ENCODE data around the gene XAGE1A.

DNA sequence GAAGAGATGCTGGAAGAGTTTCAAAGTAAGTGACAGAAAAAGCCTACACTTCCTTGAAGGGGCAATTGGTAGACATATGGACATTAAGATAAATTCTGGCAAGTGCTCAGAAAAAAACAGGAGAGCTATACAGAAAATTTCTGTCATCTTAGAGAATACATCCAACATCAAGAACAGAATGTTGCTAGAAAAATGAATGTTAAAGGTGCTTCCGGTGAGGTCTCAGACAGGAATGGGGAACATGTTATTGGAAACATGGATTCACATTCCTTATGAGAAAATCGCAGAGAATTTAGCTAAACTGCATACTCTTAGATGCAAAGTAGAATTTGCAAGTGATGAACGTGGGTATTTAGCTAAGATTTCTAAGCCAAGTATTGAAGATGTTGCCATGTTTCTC, 11.7 kb downstream of the XAGE1A start:
- TF ChIP-seq SUZ12 (IDR thresholded peaks at IDR 0.05) (no peak), SP1 (IDR thresholded peaks at IDR 0.05) (no peak), FOXM1 (IDR thresholded peaks at IDR 0.05; ENCODE audit: borderline replicate concordance) (no peak), BHLHE40 (IDR thresholded peaks at IDR 0.05; ENCODE audit: borderline replicate concordance) (no peak), FOXK2 (IDR thresholded peaks at IDR 0.05) (no peak), HDGF (IDR thresholded peaks at IDR 0.05; ENCODE audit: borderline replicate concordance) (no peak), ARNT (IDR thresholded peaks at IDR 0.05) (no peak), NFRKB (IDR thresholded peaks at IDR 0.05) (no peak), LEF1 (IDR thresholded peaks at IDR 0.05; ENCODE audit: borderline replicate concordance) (no peak), TARDBP (IDR thresholded peaks at IDR 0.05) (no peak)

Data from HEK293T (cell line).